ENCODE data around the gene ENG.

GRCh38 chr9:127776195-127776923 is 78.1 kb downstream of the ENG start:
- TF ChIP-seq, protein P1, sequence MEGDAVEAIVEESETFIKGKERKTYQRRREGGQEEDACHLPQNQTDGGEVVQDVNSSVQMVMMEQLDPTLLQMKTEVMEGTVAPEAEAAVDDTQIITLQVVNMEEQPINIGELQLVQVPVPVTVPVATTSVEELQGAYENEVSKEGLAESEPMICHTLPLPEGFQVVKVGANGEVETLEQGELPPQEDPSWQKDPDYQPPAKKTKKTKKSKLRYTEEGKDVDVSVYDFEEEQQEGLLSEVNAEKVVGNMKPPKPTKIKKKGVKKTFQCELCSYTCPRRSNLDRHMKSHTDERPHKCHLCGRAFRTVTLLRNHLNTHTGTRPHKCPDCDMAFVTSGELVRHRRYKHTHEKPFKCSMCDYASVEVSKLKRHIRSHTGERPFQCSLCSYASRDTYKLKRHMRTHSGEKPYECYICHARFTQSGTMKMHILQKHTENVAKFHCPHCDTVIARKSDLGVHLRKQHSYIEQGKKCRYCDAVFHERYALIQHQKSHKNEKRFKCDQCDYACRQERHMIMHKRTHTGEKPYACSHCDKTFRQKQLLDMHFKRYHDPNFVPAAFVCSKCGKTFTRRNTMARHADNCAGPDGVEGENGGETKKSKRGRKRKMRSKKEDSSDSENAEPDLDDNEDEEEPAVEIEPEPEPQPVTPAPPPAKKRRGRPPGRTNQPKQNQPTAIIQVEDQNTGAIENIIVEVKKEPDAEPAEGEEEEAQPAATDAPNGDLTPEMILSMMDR (conservative IDR thresholded peaks at IDR 0.05; ENCODE audit: low read length) = no peak
- no peak for TF ChIP-seq EZH2phosphoT487 (IDR thresholded peaks at IDR 0.05; ENCODE audit: borderline replicate concordance)

Data from Loucy (cell line).